Left lung (tissue), 10 donors: ENCODE results near the gene HK1. TPM values are rescaled to one million over a fixed set of nuclear protein-coding genes. Genes with fewer than 3 reads are reported as not detected.

ENCODE experiments used
- ATAC-seq: fragments of 200-7000 bp; cut with Tn5 transposase; one replicate; pipeline ENCODE4 v1.9.1; 2020; ENCODE audit warnings: moderate library complexity
- DNase-seq, 4 donors: peaks; one replicate each; pipeline ENCODE4 v3.0.0-alpha.2; 2013 to 2020
- H3K27ac ChIP-seq, 2 donors: fragments of 200-600 bp; sonication (generic) in 1 of 2; one replicate each; pipeline versions ENCODE4 v1.5.0 to v1.8.0; 2020 to 2021
- H3K27me3 ChIP-seq, 2 donors: fragments of 200-600 bp; sonication (generic) in 1 of 2; one replicate each; pipeline versions ENCODE4 v1.5.0 to v1.8.0; 2020 to 2021
- H3K36me3 ChIP-seq, 2 donors: fragments of 200-600 bp; sonication (generic) in 1 of 2; one replicate each; pipeline versions ENCODE4 v1.5.0 to v1.8.0; 2020 to 2021
- H3K4me1 ChIP-seq, 2 donors: fragments of 200-600 bp; one replicate each; pipeline ENCODE4 v1.8.0; 2021
- H3K4me3 ChIP-seq, 2 donors: fragments of 200-600 bp; sonication (generic) in 1 of 2; one replicate each; pipeline versions ENCODE4 v1.5.0 to v1.8.0; 2020 to 2021; ENCODE audit warnings: mild to moderate bottlenecking in 1 of 2
- H3K9me3 ChIP-seq, 2 donors: fragments of 200-600 bp; sonication (generic) in 1 of 2; one replicate each; pipeline versions ENCODE4 v1.5.0 to v1.8.0; 2020 to 2021
- intact Hi-C, 2 donors: fragments of 100-400 bp; cut with DNase I; formaldehyde crosslinking; loops; one replicate each; pipeline versions ENCODE4 v1.11.2 to v1.14.2; 2022
- polyA plus RNA-seq, 6 donors: library from polyadenylated mRNA; unstranded; fragments of 120-200 nt; gene quantifications; one replicate each; pipeline ENCODE4 v1.2.1, GENCODE V29; 2013; ENCODE audit not compliant: insufficient read length in 6 of 6
- total RNA-seq, 2 donors: library from RNA; stranded (reverse); fragmentation: NEBNext Ultra II Directional; extraction: Animal tissue kit (Norgen Biotek cat#: 25700); gene quantifications; one replicate each; pipeline ENCODE4 v1.2.1, GENCODE V29; 2021
- TF ChIP-seq, protein P1 (sequence below), 2 donors: fragments of 200-600 bp; sonication (generic) in 1 of 2; IDR thresholded peaks; one replicate each; pipeline versions ENCODE4 v1.5.0 to v1.8.0; 2021; ENCODE audit warnings: antibody characterized with exemption in 2 of 2
- donor health status: DM: no; HTN: yes; CAD: no.
- donor health status: DM: no; HTN: no; CAD: no.

HK1 gene
- total and polyA plus RNA-seq, 8 donors, result 51.5 to 126 (median 57.8) TPM

DNA sequence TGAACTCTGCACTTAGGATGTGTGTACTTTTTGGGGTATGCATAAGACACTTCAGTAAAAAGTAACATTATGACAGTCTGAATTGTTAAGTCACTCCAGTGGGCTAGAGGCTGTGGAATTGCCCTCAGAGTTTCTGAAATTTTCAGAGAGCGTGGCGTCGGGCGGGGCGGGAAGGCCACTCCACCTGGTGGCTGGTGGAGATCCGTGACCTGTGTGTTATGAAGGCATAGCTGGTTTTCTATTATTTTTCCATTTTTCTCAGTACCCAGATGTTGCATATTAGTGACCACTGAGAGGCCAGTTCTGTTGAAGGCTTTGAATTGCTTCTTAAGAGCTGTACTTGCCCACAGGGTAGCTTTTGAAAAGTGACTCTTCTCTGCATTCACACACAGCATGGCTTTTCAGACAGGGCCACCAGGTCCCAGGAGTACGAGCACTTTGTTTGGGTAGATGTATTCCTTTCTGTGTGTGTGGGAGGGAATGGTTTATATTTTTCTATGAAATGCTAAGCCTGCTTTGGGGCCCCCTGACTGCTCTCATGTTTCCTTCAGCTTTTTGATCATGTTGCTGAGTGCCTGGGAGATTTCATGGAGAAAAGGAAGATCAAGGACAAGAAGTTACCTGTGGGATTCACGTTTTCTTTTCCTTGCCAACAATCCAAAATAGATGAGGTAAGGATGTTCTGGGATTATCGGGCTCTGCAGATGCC is 86.1 kb downstream of the HK1 start:
- H3K27me3 ChIP-seq, result no peaks in the 10 kb centered on the region
- no peak overlapping the region for H3K27ac ChIP-seq
- ATAC-seq (no peak), DNase-seq (no peak)
- H3K36me3 ChIP-seq, result peaks cover 0 to 85% of the 10 kb centered on the region in 2 donors
- TF ChIP-seq, protein P1, sequence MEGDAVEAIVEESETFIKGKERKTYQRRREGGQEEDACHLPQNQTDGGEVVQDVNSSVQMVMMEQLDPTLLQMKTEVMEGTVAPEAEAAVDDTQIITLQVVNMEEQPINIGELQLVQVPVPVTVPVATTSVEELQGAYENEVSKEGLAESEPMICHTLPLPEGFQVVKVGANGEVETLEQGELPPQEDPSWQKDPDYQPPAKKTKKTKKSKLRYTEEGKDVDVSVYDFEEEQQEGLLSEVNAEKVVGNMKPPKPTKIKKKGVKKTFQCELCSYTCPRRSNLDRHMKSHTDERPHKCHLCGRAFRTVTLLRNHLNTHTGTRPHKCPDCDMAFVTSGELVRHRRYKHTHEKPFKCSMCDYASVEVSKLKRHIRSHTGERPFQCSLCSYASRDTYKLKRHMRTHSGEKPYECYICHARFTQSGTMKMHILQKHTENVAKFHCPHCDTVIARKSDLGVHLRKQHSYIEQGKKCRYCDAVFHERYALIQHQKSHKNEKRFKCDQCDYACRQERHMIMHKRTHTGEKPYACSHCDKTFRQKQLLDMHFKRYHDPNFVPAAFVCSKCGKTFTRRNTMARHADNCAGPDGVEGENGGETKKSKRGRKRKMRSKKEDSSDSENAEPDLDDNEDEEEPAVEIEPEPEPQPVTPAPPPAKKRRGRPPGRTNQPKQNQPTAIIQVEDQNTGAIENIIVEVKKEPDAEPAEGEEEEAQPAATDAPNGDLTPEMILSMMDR (IDR thresholded peaks at IDR 0.05), result no peak
- intact Hi-C loops, result no loop called here
- no peaks in the 10 kb centered on the region for H3K9me3 ChIP-seq
- no peak overlapping the region for H3K4me3 ChIP-seq
- H3K4me1 ChIP-seq, result peaks cover 24 to 40% of the 10 kb centered on the region in 2 donors

DNA sequence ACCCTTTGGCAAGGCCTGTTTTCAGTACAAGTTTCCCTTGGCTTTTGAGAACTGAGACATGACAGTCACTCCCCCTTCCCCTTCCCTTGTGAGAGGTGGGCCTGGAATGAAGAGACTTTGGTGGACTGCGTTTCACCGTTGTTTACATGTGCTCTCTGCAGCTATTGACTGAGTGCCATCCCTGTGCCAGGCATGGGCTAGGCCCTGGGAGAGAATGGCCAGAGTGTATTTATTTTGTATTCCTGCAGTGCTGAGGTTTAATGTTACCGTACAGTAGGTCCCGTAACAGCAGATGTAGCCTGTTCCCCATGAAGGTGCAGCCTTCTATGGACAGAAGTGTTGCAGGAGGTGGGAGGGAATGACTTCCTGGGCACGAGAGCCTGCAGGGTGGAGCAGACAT is 88.4 kb downstream of the HK1 start:
- TF ChIP-seq, protein P1 (IDR thresholded peaks at IDR 0.05), result no peak
- intact Hi-C loops, result no loop called here
- ATAC-seq (no peak), DNase-seq (no peak)
- H3K9me3 ChIP-seq, result no peaks in the 10 kb centered on the region
- H3K4me1 ChIP-seq, result peaks cover 12 to 16% of the 10 kb centered on the region in 2 donors
- H3K27ac ChIP-seq, result no peak overlapping the region
- H3K4me3 ChIP-seq, result no peak overlapping the region
- H3K36me3 ChIP-seq, result peaks cover 0 to 87% of the 10 kb centered on the region in 2 donors
- no peaks in the 10 kb centered on the region for H3K27me3 ChIP-seq

DNA sequence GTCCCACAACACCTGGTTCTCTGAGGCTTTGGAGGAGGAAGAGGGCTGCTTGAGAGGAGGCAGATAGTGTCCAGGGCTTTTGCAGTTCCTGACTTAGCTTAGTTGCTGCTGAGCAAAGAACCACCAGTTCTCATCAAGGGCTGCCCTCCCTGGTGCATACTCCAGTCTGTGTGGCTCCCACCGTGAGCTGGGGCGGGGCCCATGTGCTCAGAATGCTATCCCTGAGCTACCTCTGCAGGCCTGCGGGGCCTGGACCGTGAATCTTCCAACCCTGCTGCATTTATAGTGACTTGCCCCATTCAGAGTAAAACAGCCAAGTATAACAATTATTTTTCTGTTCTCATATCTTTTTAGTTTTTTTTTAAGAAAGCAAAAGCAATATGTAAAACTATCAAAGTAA is 89.2 kb downstream of the HK1 start:
- H3K4me3 ChIP-seq, result no peak overlapping the region
- TF ChIP-seq, protein P1 (IDR thresholded peaks at IDR 0.05), result no peak
- intact Hi-C loops, result no loop called here
- peaks cover 5 to 9% of the 10 kb centered on the region in 2 donors for H3K4me1 ChIP-seq
- H3K27me3 ChIP-seq, result no peaks in the 10 kb centered on the region
- peaks cover 0 to 92% of the 10 kb centered on the region in 2 donors for H3K36me3 ChIP-seq
- DNase-seq, result no peak
- no peak overlapping the region for H3K27ac ChIP-seq
- no peaks in the 10 kb centered on the region for H3K9me3 ChIP-seq
- ATAC-seq, result no peak

DNA sequence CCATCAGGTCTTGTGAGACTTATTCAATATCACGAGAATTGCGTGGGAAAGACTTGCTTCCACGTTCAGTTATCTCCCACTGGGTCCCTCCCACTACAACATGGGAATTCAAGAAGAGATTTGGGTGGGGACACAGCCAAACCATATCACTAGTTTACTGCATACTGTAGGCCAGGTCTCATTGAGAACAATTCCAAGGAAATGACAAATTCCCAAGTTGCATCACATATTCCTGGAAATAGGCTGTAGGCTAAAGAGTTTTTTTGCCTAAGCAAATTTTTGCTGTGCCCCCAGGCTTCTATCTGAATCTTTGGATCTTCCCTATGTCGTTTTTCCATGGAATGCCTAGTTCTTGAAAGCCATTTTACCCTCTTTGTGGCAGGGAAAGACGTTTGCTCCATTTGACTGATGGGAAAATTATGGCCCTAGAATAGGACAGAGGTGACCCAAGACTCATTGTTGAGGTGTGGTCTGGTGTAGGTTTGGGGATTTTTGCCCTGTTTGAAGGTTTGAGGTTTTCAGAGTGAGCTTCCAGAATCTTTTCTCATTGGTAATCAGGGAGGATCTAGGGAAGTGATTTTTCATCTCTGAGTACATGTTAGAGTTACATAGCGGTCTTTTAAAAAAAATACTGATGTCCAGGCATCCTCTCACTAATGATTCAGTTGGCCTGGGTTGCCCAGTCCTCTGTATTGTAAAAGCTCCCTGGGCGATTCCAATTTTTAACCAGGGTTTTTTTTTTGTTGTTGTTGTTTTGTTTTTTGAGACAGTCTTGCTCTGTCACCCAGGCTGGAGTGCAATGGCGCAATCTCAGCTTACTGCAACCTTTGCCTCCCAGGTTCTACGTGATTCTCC is 94.1 kb downstream of the HK1 start:
- Histone ChIP-seq H3K4me3 (no peak overlapping the region), H3K27me3 (no peaks in the 10 kb centered on the region), H3K36me3 (peaks cover 0 to 97% of the 10 kb centered on the region in 2 donors), H3K27ac (no peak overlapping the region), H3K4me1 (peaks cover 16 to 20% of the 10 kb centered on the region in 2 donors), H3K9me3 (no peaks in the 10 kb centered on the region)
- TF ChIP-seq, protein P1 (IDR thresholded peaks at IDR 0.05), result no peak
- ATAC-seq (no peak), DNase-seq (no peak)
- intact Hi-C loops, result no loop called here

DNA sequence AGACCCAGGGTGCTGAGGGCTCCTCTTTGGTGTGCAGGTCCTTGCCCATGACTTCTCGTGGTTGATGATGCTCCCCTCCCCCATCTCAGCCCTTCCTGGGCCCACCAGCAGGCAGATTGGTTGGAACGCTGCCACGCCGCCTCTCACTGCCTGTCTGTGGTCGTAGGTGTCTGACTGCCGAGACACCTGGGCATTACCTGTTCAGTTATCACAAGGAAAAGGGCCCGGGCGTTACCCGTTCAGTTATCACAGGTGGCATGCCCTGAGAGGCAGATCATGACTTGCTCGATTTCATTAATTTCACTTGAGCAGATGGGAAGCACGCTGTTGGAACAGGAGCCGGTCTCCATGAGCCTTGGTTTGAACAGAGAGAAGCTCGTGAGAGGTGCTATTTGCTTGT is 95.9 kb downstream of the HK1 start:
- no peak for DNase-seq
- TF ChIP-seq, protein P1 (IDR thresholded peaks at IDR 0.05), result no peak
- ATAC-seq, result no peak
- H3K27me3 ChIP-seq, result no peaks in the 10 kb centered on the region
- H3K36me3 ChIP-seq, result peaks cover 0 to 95% of the 10 kb centered on the region in 2 donors
- H3K27ac ChIP-seq, result no peak overlapping the region
- H3K4me3 ChIP-seq, result no peak overlapping the region
- H3K4me1 ChIP-seq, result peaks cover 19 to 24% of the 10 kb centered on the region in 2 donors
- intact Hi-C loops, result no loop called here
- no peaks in the 10 kb centered on the region for H3K9me3 ChIP-seq
